GM23338 (cell line): Measurements from ENCODE around the gene COL4A2. TPM values are rescaled to one million over a fixed set of nuclear protein-coding genes. Genes with fewer than 3 reads are reported as not detected.

Source experiments
- ATAC-seq: fragments of 200-7000 bp; cut with Tn5 transposase; 3 replicates; pipeline ENCODE4 v1.9.1; 2020
- DNase-seq: peaks from one replicate; pipeline ENCODE4 v3.0.0-alpha.2; 2015; ENCODE audit warnings: low spot score
- H2AFZ ChIP-seq: fragments of 200-600 bp; sonication (generic); 2 replicates; pipeline ENCODE4 v1.8.0; 2016; ENCODE audit warnings: antibody characterized with exemption, mild to moderate bottlenecking, moderate library complexity
- H3F3A ChIP-seq: fragments of 200-600 bp; sonication (generic); replicated peaks from 2 replicates; pipeline ENCODE4 v1.8.0; 2017; ENCODE audit warnings: antibody characterized with exemption, mixed run types, low read depth
- H3K27ac ChIP-seq: fragments of 200-600 bp; sonication (generic); 2 replicates; pipeline ENCODE4 v1.6.1; 2016; ENCODE audit warnings: low read depth
- H3K27me3 ChIP-seq: fragments of 200-600 bp; sonication (generic); 2 replicates; pipeline ENCODE4 v1.8.0; 2016; ENCODE audit warnings: mild to moderate bottlenecking, mixed run types, moderate library complexity; ENCODE audit not compliant: insufficient read depth
- H3K36me3 ChIP-seq: fragments of 200-600 bp; sonication (generic); 2 replicates; pipeline ENCODE4 v1.8.0; 2016; ENCODE audit warnings: mild to moderate bottlenecking; ENCODE audit not compliant: insufficient read depth
- H3K4me1 ChIP-seq: fragments of 200-600 bp; sonication (generic); 2 replicates; pipeline ENCODE4 v1.8.0; 2016; ENCODE audit warnings: mild to moderate bottlenecking, moderate library complexity; ENCODE audit not compliant: insufficient read depth
- H3K4me2 ChIP-seq: fragments of 200-600 bp; sonication (generic); 2 replicates; pipeline ENCODE4 v1.7.1; 2017; ENCODE audit warnings: mixed run types
- H3K4me3 ChIP-seq: fragments of 200-600 bp; sonication (generic); 2 replicates; pipeline ENCODE4 v1.6.1; 2016; ENCODE audit warnings: mixed run types
- H3K79me2 ChIP-seq: fragments of 200-600 bp; sonication (generic); replicated peaks from 2 replicates; pipeline ENCODE4 v1.8.0; 2017; ENCODE audit warnings: mild to moderate bottlenecking; ENCODE audit not compliant: insufficient read depth
- H3K9me2 ChIP-seq: fragments of 200-600 bp; sonication (generic); 2 replicates; pipeline ENCODE4 v1.8.0; 2017; ENCODE audit not compliant: insufficient read depth
- H4K20me1 ChIP-seq: fragments of 200-600 bp; sonication (generic); replicated peaks from 2 replicates; pipeline ENCODE4 v1.8.0; 2017; ENCODE audit warnings: mild to moderate bottlenecking; ENCODE audit not compliant: insufficient read depth
- H3K27ac Mint-ChIP-seq: 2 replicates; pipeline ENCODE4 v1.8.0; 2020; ENCODE audit warnings: inconsistent platforms, mild to moderate bottlenecking, moderate library complexity, mixed read lengths
- H3K27me3 Mint-ChIP-seq: 3 replicates; pipeline ENCODE4 v1.8.0; 2022; ENCODE audit warnings: low read depth, mild to moderate bottlenecking, moderate library complexity, mixed read lengths, inconsistent platforms; ENCODE audit not compliant: insufficient read depth, poor library complexity
- H3K36me3 Mint-ChIP-seq: 3 replicates; pipeline ENCODE4 v1.8.0; 2021; ENCODE audit warnings: low read depth, mild to moderate bottlenecking, inconsistent platforms, moderate library complexity, mixed read lengths
- H3K4me1 Mint-ChIP-seq: 3 replicates; pipeline ENCODE4 v1.8.0; 2020; ENCODE audit warnings: mild to moderate bottlenecking, inconsistent platforms, mixed read lengths
- H3K4me3 Mint-ChIP-seq: 3 replicates; pipeline ENCODE4 v1.8.0; 2021; ENCODE audit warnings: moderate library complexity, mild to moderate bottlenecking, inconsistent platforms, mixed read lengths
- H3K9me3 Mint-ChIP-seq: 3 replicates; pipeline ENCODE4 v1.8.0; 2020; ENCODE audit warnings: moderate library complexity, mild to moderate bottlenecking, inconsistent platforms, mixed read lengths
- CREB1 ChIP-seq: fragments of 250-450 bp; sonication (Bioruptor Pico); IDR thresholded peaks from 2 replicates; pipeline ENCODE4 v1.5.0; 2020; ENCODE audit warnings: low read depth, mild to moderate bottlenecking, moderate library complexity
- EZH2 ChIP-seq: fragments of 200-600 bp; sonication (generic); IDR thresholded peaks from one replicate; pipeline ENCODE4 v1.8.0; 2017; ENCODE audit warnings: antibody characterized with exemption, mild to moderate bottlenecking, low read depth; ENCODE audit not compliant: unreplicated experiment
- JUNB ChIP-seq: IDR thresholded peaks from one replicate; pipeline ENCODE4 v1.6.1; 2016; ENCODE audit warnings: antibody characterized with exemption; ENCODE audit not compliant: unreplicated experiment
- NANOG ChIP-seq: IDR thresholded peaks from 2 replicates; pipeline ENCODE4 v1.6.1; 2016; ENCODE audit warnings: antibody characterized with exemption, borderline replicate concordance
- STAT1 ChIP-seq: IDR thresholded peaks from one replicate; pipeline ENCODE4 v1.6.1; 2016; ENCODE audit warnings: antibody characterized with exemption; ENCODE audit not compliant: unreplicated experiment
- ZNF114 ChIP-seq: fragments of 250-450 bp; sonication (Bioruptor Pico); IDR thresholded peaks from 2 replicates; pipeline ENCODE4 v1.5.0; 2020; ENCODE audit warnings: mild to moderate bottlenecking, moderate library complexity
- ZNF462 ChIP-seq: fragments of 250-450 bp; sonication (Bioruptor Pico); IDR thresholded peaks from 2 replicates; pipeline ENCODE4 v1.5.0; 2020; ENCODE audit warnings: mild to moderate bottlenecking, moderate library complexity
- polyA plus RNA-seq: library from polyadenylated mRNA; unstranded; fragments of >200 nt; fragmentation: Nextera tagmentation; extraction: Ambion mirVana; gene quantifications from 2 replicates; pipeline ENCODE4 v1.2.1, GENCODE V29; 2016
- total RNA-seq: library from RNA; depleted of rRNA; stranded (reverse); fragments of >200 nt; shearing (Covaris generic); gene quantifications from 2 replicates; pipeline ENCODE4 v1.2.3, GENCODE V29; 2014

The COL4A2 gene
- total and polyA plus RNA-seq, 2 experiments from 2014 or later: 37.4 to 131 TPM

GRCh38 chr13:110258876-110259631 lies 48.0 kb upstream of the COL4A2 start:
- Mint-ChIP-seq H3K9me3 (no peaks in the 10 kb centered on the region; the same call in 2 of the 3 replicates), H3K36me3 (no peaks in the 10 kb centered on the region; the same call in 2 of the 3 replicates), H3K4me3 (no peak overlapping the region), H3K4me1 (peaks cover 35% of the 10 kb centered on the region), H3K27ac (no peak overlapping the region), H3K27me3 (peaks cover 7% of the 10 kb centered on the region)
- H3F3A ChIP-seq: peaks cover 2% of the 10 kb centered on the region
- no peaks in the 10 kb centered on the region for H3K9me2 ChIP-seq
- H2AFZ ChIP-seq: no peak overlapping the region
- H3K79me2 ChIP-seq: peaks cover 29% of the 10 kb centered on the region
- H3K4me2 ChIP-seq: no peak overlapping the region
- H3K4me3 ChIP-seq: no peak overlapping the region
- no peaks in the 10 kb centered on the region for H3K36me3 ChIP-seq
- TF ChIP-seq EZH2 (no peak), STAT1 (no peak), CREB1 (CRISPR knock-in tag) (no peak), JUNB (no peak)
- no peak overlapping the region for H3K27ac ChIP-seq
- H3K4me1 ChIP-seq: peaks cover 16% of the 10 kb centered on the region; the same call in 1 of the 2 replicates
- H3K27me3 ChIP-seq: no peaks in the 10 kb centered on the region
- ATAC-seq (no peak), DNase-seq (no peak)
- H4K20me1 ChIP-seq: no peaks in the 10 kb centered on the region

- H3K4me2 ChIP-seq: no peak overlapping the region
- H3K36me3 ChIP-seq: no peaks in the 10 kb centered on the region
- H3F3A ChIP-seq: no peaks in the 10 kb centered on the region
- Mint-ChIP-seq H3K27ac (no peak overlapping the region), H3K4me3 (no peak overlapping the region), H3K36me3 (no peaks in the 10 kb centered on the region; the same call in 2 of the 3 replicates), H3K27me3 (peaks cover 7% of the 10 kb centered on the region), H3K9me3 (no peaks in the 10 kb centered on the region; the same call in 2 of the 3 replicates), H3K4me1 (peaks cover 37% of the 10 kb centered on the region)
- TF ChIP-seq ZNF462 (CRISPR knock-in tag) (no peak), NANOG (no peak), JUNB (no peak), STAT1 (no peak), ZNF114 (no peak), EZH2 (no peak)
- H3K27me3 ChIP-seq: no peaks in the 10 kb centered on the region
- H4K20me1 ChIP-seq: no peaks in the 10 kb centered on the region
- H3K27ac ChIP-seq: no peak overlapping the region
- no peak overlapping the region for H2AFZ ChIP-seq
- peaks cover 35% of the 10 kb centered on the region for H3K79me2 ChIP-seq
- peaks cover 21% of the 10 kb centered on the region for H3K4me1 ChIP-seq
- no peaks in the 10 kb centered on the region for H3K9me2 ChIP-seq
- H3K4me3 ChIP-seq: no peak overlapping the region
- DNase-seq (no peak), ATAC-seq (no peak)
Observed at GRCh38 chr13:110259651-110260050, 47.4 kb upstream of the COL4A2 start.
